Right lobe of liver (tissue), 4 donors: ENCODE data around the gene SLC6A19.

Source experiments
- CTCF ChIP-seq, 4 donors: fragments of 200-600 bp in 3 of 4; fragments of 450-650 bp in 1 of 4; IDR thresholded peaks; one replicate each; pipeline versions ENCODE4 v1.5.1 to v1.8.0; 2016 to 2022; ENCODE audit warnings: antibody characterized with exemption in 4 of 4, mild to moderate bottlenecking in 2 of 4
- POLR2A ChIP-seq: fragments of 450-650 bp; IDR thresholded peaks from one replicate; pipeline ENCODE4 v1.6.1; 2017; ENCODE audit warnings: antibody characterized with exemption, mild to moderate bottlenecking
- donor health status: DM: no; HTN: no; CAD: no.
- donor health status: DM: no; HTN: no; CAD: no.
- donor health status: DM: no; HTN: yes; CAD: no.

- no peak for TF ChIP-seq POLR2A
- TF ChIP-seq CTCF (IDR thresholded peaks at IDR 0.05), result no peak
These were observed 16.9 kb upstream of the SLC6A19 start for GRCh38 chr5:1184481-1184880.
